NB4 (cell line): ENCODE data around the gene RPL12.

Experiments used
- DNase-seq: peaks from one replicate; pipeline ENCODE4 v3.0.0; 2010; ENCODE audit warnings: low read depth
- H3K4me3 ChIP-seq: one replicate; pipeline ENCODE4 v1.5.1; 2011; ENCODE audit warnings: mild to moderate bottlenecking, low read depth, low read length, moderate library complexity
- CTCF ChIP-seq: IDR thresholded peaks from one replicate; pipeline ENCODE4 v1.5.1; 2012; ENCODE audit warnings: low read depth, low read length
- MYC ChIP-seq: IDR thresholded peaks from 2 replicates; pipeline ENCODE4 v1.6.1; 2011; ENCODE audit warnings: low read depth, low read length
- POLR2A ChIP-seq: IDR thresholded peaks from 2 replicates; pipeline ENCODE4 v1.6.1; 2011; ENCODE audit warnings: mild to moderate bottlenecking; ENCODE audit not compliant: insufficient read length; ENCODE audit errors: extremely low read depth
- TF ChIP-seq, protein P1 (sequence below): IDR thresholded peaks from 2 replicates; pipeline ENCODE4 v1.6.1; 2011; ENCODE audit warnings: low read depth, low read length

The RPL12 gene

DNA sequence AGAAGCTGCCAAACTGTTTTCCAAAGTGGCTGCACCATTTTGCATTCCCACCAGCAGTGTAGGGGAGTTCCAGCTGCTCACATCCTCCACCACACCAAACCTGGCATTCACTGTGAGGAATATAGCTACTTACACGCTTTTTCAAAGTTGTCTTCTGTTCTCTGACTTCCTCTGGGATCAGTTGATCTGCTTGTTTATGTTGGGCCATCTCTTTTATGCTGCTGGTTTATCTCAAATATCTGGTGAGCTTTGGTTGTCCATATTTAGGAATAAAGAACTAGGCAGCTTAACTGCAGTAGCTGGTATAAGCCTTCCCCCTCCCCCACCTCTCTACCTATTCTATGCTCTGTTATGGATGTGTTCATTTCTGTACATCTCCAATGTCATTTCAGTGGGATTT is 35.5 kb downstream of the RPL12 start:
- TF ChIP-seq POLR2A (no peak), CTCF (no peak), MYC (no peak)
- TF ChIP-seq, protein P1, sequence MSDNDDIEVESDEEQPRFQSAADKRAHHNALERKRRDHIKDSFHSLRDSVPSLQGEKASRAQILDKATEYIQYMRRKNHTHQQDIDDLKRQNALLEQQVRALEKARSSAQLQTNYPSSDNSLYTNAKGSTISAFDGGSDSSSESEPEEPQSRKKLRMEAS, result no peak
- no peak for DNase-seq
- no peak overlapping the region for H3K4me3 ChIP-seq

DNA sequence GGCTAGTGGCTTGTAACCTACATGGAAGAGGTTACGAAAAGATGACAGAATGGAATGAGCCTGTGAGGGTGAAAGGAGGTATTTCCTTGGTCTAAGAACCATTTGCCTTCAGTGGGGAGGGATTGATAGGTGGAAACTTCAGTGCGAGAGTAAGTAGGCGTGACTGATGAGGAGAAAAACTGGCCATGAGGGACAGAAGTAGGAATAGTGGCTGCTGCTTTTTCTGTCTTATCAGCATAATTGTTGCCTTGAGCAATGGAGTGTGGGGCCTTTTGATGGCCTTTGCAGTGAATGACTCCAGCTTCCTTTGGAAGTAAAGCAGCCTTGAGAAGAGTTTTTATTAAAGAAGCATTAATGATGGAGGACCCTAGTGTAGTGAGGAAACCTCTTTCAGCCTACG is 36.1 kb downstream of the RPL12 start:
- no peak for DNase-seq
- no peak overlapping the region for H3K4me3 ChIP-seq
- no peak for TF ChIP-seq CTCF

GRCh38 chr9:127411122-127411521 is 40.1 kb downstream of the RPL12 start:
- no peak for DNase-seq
- no peak for TF ChIP-seq POLR2A
- TF ChIP-seq CTCF, result no peak
- TF ChIP-seq, protein P1, result no peak
- TF ChIP-seq MYC, result no peak
- no peak overlapping the region for H3K4me3 ChIP-seq

DNA sequence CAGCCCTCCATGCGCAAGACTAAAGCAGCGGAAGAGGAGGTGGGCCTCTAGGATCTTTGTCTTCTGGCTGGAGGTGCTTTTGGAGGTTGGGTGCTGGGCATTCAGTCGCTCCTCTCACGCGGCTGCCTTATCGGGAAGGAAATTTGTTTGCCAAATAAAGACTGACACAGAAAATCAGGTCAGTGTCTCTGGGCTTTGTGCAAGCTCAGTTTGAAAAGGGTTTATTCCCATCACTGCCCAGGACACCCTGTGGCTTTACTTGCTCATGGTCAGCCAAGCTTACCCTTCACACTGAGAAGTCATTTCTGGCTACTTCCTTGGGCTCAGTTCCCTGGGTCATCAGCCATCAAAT is 43.7 kb downstream of the RPL12 start:
- TF ChIP-seq POLR2A (no peak), CTCF (no peak), MYC (no peak)
- TF ChIP-seq, protein P1, result no peak
- no peak overlapping the region for H3K4me3 ChIP-seq
- no peak for DNase-seq

DNA sequence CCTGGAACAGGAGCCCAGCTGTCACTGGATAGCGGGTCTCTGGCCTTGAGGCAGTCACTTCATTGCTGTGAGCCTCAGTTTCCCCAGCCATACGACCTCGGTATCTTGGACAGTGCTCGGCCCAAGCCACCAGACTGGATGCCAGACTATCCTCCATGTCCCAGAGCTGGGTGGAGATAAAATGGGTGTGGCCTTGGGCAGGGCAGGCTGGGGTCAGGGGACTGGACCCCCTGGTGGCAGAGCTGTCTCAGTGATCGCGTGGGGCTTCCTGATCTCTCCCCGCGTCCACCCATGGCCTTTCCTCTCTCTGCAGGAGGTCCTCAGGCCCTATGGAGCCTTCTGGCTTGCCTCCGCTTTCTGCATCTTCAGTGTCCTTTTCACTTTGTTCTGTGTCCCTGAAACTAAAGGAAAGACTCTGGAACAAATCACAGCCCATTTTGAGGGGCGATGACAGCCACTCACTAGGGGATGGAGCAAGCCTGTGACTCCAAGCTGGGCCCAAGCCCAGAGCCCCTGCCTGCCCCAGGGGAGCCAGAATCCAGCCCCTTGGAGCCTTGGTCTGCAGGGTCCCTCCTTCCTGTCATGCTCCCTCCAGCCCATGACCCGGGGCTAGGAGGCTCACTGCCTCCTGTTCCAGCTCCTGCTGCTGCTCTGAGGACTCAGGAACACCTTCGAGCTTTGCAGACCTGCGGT is 44.3 kb downstream of the RPL12 start:
- TF ChIP-seq, protein P1, result no peak
- TF ChIP-seq CTCF, result no peak
- no peak for TF ChIP-seq MYC
- no peak for TF ChIP-seq POLR2A
- H3K4me3 ChIP-seq, result no peak overlapping the region
- DNase-seq, result no peak
